Measurements from ENCODE around the gene DIAPH2.
"Not testable (repeated sequence)": the region's sequence is repeated elsewhere in the genome, so short reads cannot be mapped to it uniquely, and the experiment has no call there.

Gene DIAPH2

DNA sequence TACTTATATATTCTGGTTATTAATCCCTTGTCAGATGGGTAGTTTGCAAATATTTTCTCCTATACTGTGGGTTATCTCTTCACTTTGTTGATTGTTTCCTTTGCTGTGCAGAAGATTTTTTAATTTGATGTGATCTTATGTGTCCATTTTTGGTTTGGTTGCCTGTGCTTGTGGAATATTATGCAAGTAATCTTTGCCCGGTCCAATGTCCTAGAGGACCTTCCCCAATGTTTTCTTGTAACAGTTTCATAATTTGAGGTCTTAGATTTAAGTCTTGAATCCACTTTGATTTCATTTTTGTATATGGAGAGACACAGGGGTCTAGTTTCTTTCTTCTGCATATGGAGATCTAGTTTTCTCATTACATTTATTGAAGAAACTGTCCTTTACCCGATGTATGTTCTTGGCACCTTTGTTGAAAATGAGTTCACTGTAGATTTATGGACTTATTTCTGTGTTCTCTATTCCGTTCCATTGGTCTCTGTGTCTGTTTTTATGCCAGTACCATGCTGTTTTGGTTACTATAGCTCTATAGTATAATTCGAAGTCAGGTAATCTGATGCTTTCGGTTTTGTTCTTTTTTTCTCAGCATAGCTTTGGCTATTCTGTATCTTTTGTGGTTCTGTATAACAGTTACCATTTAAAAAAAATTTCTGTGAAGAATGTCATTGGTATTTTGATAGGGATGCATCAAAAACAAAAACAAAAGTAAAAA, 34.7 kb downstream of the DIAPH2 start:
- no peak for DNase-seq (ENCODE audit: low spot score)

DNA sequence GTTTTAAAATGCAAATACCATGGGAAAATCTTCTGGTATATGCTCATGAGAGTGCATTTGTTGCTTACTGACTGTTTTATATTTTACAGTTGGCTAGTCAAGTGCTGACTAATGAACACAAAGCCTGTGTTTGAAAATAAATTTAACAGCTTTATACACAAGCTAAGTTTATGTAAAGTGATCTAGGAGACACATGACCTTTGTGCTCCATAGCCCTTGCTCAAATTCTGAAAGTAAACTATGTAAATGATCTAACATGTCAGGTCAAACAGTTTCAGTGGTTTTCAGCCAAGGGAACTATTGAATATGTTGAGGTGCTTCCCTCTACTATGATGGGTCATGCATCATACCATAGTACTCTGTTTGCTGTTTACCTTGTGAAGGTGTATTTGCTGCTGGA, 36.7 kb downstream of the DIAPH2 start:
- DNase-seq (ENCODE audit: low spot score): no peak

- no peak for DNase-seq (ENCODE audit: low spot score)
Observed at GRCh38 chrX:96722781-96723180, 38.1 kb downstream of the DIAPH2 start.

DNA sequence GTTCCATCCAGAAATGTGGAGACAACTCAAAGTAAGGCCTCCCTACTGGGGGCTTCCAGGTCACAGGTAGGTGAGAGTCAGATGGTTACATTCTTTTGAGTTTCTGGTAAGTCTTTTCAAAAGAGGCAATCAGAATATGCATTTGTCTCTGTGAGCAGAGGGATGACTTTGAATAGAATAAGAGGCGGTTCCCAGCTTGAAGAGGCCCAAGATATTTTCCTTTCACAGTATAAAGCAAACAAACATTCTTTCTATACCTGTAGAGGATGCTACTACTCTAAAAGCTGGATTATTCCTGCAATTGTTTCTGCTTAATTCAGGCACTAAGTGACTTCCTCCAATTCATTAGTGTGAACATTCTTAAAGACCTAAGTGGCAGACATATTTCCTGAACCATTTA, 44.4 kb downstream of the DIAPH2 start:
- DNase-seq (ENCODE audit: low spot score): no peak

DNA sequence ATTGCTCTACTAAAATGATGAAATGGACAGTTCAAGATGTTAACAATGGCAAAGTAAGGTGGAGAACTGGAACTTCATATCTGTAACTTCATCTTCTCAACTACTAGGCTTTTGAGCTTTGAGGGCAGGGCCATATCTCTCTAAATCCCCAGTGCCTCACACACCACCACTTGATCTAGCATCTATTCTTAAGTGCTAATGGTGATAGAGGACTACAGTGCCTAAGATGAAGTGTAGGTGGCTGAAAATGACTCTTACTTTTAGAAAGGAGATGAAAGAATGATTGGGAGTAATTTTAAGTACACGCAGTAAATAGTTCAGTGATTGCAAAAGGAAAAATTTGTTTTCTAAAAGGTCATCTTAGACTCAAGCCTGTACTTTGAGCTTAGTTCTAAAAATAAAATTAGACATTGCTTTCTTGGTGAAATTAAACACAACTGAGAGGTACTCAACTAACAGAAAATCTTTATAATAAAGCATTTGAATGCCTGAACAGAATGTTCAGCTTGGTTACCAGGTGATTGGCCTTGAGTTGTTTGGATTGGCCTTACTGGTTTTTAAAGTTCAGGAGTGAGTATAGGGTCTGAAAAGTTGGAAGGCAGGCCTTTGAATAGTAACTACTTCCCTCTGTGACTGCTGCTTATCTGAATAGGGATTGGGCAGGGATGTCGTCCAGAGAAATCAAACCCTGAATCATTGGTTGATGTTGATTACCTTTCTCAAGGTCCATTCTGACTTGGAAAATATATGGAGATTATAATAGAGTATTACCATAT, 45.4 kb downstream of the DIAPH2 start:
- no peak for DNase-seq (ENCODE audit: low spot score)

DNA sequence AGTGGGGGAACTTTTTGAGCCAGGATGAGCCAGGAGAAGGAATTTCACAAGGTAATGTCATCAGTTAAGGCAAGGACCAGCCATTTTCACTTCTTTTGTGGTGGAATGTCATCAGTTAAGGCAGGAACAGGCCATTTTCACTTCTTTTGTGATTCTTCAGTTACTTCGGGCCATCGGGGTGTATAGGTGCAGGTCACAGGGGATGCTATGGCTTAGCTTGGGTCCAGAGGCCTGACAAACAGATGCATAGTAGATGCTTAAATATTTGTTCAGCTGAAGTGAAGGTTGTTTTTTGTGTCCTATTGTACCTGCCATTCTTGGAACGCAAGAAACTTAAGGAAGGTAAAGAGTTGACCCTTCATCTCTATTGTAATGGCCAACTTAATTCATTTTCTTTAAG, 46.4 kb downstream of the DIAPH2 start:
- DNase-seq (ENCODE audit: low spot score): not testable (repeated sequence)

GRCh38 chrX:96743367-96744073, 58.9 kb downstream of the DIAPH2 start:
- DNase-seq (ENCODE audit: low spot score): no peak

DNA sequence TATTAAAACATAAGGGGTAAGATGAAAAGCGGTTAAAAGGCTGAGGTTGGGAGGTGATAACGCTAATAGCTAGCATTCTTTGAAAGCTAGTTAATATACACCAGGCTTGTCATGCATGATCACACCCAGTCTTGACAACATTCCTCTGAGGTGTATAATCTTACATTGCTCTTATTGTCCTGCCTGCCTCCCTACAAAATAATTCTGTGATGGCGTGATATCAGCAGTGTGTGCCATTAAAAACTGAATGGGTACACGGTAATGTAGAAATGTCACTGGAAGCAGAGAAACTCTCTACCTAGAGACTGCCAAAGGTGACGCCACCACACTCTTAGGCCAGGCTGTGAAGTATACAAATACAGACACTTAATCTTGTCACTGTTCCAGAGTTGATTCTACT, 68.1 kb downstream of the DIAPH2 start:
- DNase-seq (ENCODE audit: low spot score): no peak

DNA sequence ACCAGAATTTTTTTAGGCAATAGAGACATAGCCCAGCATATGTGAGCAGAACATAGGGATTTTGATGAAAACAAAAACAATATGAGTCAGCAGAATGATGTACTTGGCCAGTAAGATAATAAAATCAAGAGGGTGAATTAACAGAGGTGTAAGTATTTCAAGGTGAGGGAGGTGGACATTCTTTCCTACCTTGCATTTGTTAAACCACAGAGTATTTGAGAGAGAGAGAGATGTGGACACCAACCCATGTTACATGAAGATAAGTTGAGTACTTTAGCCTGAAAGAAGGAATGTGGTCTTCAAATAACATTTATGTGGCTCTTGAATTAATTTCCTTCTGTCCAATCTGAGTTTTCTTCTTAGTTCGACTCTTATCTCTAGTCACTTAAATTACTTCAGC, 68.6 kb downstream of the DIAPH2 start:
- no peak for DNase-seq (ENCODE audit: low spot score)

- no peak for DNase-seq (ENCODE audit: low spot score)
Observed at GRCh38 chrX:96756491-96756890, 71.8 kb downstream of the DIAPH2 start.

DNA sequence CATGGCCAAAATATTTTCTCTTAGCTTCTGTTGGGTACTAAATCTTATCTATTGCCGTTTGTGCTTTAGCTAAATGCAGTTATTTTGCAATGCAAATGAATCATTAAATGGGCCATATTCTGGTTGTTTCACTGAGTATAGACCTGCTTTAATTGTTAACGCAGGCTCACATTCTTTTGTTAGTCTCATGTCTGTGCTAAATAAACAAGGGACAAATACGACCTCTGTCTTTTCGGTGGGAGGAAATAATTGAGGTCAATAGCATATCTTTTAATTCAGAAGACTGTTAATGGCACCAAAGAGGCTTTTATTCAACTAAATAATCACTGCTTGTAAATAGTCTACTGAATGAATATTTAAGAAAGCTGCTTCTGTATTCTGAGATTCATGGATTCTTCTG, 76.9 kb downstream of the DIAPH2 start:
- no peak for DNase-seq (ENCODE audit: low spot score)

DNA sequence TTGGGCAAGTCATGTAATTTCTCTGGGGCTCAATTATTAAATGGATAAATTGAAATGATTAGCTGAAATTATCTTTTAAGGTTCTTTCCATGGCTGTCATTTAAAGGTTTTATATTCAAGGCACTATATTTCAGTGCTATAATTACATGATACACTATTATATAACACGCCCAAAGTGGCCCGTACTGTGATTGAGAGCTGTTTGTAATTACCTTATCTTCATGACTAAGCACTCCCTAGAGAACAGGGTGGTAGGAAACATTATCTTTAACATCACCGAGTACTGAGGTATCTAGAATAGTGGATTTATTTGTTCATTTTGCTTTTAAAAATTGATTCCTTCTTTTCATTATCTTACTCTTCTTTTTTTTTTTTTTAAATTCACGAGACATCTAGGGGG, 79.0 kb downstream of the DIAPH2 start:
- DNase-seq (ENCODE audit: low spot score): no peak

DNA sequence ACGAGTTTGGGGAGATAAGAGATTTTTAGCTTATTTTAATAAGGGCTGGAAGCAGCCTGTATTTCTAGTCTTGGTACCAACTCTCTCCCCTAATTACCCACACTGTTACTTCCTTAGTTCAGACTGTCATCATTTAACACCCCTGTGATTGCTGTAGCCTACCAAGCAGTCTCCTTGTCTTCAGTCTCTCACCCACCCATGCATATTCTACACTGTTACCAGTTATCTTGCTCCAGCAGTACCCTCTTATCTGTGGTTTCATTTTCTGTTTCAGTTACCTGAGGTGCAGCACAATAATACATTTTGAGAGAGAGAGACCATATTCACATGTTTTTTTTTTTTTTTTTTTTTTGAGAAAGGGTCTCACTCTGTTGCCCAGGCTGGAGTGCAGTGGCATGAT, 80.2 kb downstream of the DIAPH2 start:
- DNase-seq (ENCODE audit: low spot score): no peak

DNA sequence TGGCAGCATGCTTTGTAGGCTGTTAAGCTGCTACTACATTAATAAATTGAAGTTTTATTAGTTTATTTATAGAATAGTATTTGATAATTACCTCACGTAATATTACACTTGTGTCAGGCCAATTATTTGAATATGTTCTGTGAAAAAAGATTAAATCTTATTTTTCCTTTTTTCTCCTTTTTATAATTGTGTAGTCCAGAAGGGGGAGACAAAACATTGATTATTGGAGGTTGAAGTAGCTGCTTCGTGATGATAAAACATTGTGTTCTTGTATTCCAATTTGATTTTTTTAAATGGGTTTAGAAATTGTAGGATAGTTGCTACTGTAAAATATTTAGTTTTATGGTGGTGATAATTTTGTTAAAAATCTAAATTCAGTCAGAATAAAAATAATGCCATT, 85.7 kb downstream of the DIAPH2 start:
- no peak for DNase-seq (ENCODE audit: low spot score)

DNA sequence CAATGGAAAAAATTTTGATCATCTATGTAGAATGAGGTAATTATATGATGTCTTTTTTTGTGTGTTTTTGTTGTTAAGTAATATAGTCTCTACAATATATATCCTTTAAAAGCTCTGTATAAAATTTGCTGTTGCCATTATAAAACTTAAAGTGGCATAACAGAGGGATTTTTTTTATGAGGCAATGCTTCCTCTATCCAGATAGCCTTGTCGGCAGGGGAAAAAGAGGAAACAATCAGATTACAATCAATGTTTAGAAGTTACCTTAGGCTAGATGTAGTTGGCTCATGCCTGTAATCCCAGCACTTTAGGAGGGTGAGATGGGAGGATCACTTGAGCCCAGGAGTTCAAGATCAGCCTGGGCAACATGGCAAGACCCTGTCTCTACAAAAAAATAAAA, 86.8 kb downstream of the DIAPH2 start:
- DNase-seq (ENCODE audit: low spot score): no peak

DNA sequence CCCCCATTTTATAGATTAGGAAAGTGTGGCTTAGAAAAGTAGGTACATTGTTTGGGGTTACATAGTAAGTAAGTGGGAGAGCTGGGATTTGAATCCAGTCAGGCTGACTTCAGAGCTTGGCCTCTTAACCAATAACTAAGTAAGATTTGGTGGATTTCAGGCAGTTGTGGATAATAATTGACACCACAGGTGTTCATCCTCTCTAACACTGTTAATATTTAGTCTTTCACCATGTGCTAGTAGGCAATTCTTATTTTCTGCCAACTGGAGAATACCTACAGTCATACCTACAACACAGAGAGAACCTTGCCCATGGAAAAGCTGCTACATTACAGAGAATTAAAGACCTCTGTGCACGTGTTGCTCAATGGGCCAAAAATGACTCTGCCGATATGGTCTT, 89.5 kb downstream of the DIAPH2 start:
- DNase-seq (ENCODE audit: low spot score): no peak

GRCh38 chrX:96776966-96777365, 92.3 kb downstream of the DIAPH2 start:
- DNase-seq (ENCODE audit: low spot score): no peak

GRCh38 chrX:96791559-96791958, 106.9 kb downstream of the DIAPH2 start:
- DNase-seq (ENCODE audit: low spot score): no peak

DNA sequence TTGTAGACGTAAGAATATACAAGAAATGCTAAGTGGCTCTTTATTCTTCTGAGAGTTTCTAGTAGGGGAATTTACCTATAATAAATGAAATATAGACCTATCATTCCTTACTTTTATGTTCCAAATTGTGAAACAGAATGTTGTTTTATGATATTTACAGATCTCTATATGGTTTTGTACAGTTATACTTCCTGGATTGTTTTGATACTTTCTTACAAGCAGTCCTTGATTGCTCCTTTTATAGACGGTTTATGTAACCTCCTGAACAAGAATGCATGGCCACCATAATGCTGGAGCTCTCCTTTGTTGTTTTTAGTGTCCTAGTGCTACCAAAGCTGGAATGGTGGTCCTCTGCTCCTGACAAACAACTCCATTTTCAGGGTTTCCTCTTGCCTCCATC, 107.4 kb downstream of the DIAPH2 start:
- no peak for DNase-seq (ENCODE audit: low spot score)

GRCh38 chrX:96798982-96799381, 114.3 kb downstream of the DIAPH2 start:
- DNase-seq (ENCODE audit: low spot score): no peak

GRCh38 chrX:96807318-96807717, 122.7 kb downstream of the DIAPH2 start:
- no peak for DNase-seq (ENCODE audit: low spot score)

- no peak for DNase-seq (ENCODE audit: low spot score)
Observed at GRCh38 chrX:96820935-96821334, 136.3 kb downstream of the DIAPH2 start.

DNA sequence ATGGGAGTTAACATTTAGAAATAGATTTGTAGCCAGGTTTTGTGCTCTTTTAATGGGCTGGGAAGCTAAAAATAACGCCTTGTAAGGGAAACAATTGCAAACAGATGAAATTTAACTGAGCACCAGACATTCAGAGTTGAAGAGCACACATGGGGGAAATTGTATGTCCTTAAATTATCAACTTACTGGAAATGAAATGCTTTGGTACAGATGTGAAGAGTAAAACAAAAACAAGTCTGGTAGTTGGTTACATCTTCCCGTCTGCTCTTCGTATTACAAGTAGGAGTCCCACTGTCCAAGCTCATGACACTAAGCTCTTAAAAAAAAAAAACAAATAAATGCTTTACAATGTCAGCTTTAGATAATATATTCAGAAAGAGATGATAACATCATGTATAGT, 139.5 kb downstream of the DIAPH2 start:
- DNase-seq (ENCODE audit: low spot score): no peak
